Astrocyte of the cerebellum (primary cell): ENCODE measurements around the gene SGCE.

ENCODE experiments used
- DNase-seq: peaks from one replicate; pipeline ENCODE4 v3.0.0-alpha.2; 2011; ENCODE audit warnings: low read depth
- H3K4me3 ChIP-seq: 2 replicates; pipeline ENCODE4 v1.5.1; 2011; ENCODE audit warnings: mild to moderate bottlenecking, low read depth, low read length, moderate library complexity
- in situ Hi-C: cut with HindIII; loops from 2 replicates; pipeline ENCODE4 v1.10.0; 2017; ENCODE audit warnings: low sequenced_read_pairs
- TF ChIP-seq, protein P1 (sequence below): IDR thresholded peaks from 2 replicates; pipeline ENCODE4 v1.5.1; 2012; ENCODE audit warnings: low read length, low read depth, moderate library complexity, mild to moderate bottlenecking; ENCODE audit errors: missing control alignments

Gene SGCE

GRCh38 chr7:94616855-94617254 is 39.1 kb downstream of the SGCE start:
- in situ Hi-C loops = no loop called here
- DNase-seq = no peak
- TF ChIP-seq, protein P1, sequence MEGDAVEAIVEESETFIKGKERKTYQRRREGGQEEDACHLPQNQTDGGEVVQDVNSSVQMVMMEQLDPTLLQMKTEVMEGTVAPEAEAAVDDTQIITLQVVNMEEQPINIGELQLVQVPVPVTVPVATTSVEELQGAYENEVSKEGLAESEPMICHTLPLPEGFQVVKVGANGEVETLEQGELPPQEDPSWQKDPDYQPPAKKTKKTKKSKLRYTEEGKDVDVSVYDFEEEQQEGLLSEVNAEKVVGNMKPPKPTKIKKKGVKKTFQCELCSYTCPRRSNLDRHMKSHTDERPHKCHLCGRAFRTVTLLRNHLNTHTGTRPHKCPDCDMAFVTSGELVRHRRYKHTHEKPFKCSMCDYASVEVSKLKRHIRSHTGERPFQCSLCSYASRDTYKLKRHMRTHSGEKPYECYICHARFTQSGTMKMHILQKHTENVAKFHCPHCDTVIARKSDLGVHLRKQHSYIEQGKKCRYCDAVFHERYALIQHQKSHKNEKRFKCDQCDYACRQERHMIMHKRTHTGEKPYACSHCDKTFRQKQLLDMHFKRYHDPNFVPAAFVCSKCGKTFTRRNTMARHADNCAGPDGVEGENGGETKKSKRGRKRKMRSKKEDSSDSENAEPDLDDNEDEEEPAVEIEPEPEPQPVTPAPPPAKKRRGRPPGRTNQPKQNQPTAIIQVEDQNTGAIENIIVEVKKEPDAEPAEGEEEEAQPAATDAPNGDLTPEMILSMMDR = no peak
- H3K4me3 ChIP-seq = no peak overlapping the region

DNA sequence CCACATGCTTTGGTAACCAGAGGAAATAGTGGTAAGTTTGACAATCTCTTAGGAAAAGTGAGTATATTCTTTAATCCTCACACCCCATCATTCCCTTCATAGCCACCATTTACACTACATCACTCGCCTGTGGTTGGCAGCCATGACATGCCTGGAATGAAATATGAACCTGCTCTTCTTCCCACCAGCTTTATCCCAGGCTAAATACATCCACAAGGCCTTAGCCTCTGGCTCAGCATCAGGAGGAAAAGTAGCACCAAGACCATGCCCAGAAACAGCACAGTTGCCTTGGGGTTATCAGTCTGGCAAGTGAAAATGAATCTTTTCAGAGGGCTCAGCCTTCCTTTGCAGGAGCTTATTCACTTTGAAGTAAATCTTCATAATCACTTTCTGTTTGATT is 40.3 kb downstream of the SGCE start:
- in situ Hi-C loops = no loop called here
- H3K4me3 ChIP-seq = no peak overlapping the region
- TF ChIP-seq, protein P1 = no peak
- no peak for DNase-seq

GRCh38 chr7:94612661-94613060 is 43.3 kb downstream of the SGCE start:
- no peak for DNase-seq
- in situ Hi-C loops = no loop called here
- TF ChIP-seq, protein P1 = no peak

DNA sequence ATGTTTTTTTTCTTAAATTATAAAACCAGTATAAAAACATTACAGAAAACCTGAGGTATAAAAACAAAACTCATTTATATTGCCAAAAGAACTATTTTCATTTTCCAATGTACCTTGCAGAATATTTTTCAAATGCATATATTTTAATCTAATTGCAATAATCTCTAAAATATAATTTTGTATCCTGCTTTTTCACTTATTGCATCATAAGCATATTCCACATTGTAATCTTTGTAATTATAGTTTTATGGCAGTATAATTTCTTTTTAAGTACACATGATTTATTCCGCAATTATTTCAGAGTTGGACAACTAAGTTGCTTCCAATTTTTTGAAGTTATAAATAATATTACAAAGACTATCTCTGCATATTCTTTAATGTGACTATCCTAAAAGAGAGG is 43.7 kb downstream of the SGCE start:
- in situ Hi-C loops = no loop called here
- no peak overlapping the region for H3K4me3 ChIP-seq
- DNase-seq = no peak
- TF ChIP-seq, protein P1 = no peak

More at GRCh38 chr7:94612661-94613060, 43.3 kb downstream of the SGCE start:
- H3K4me3 ChIP-seq = no peak overlapping the region

DNA sequence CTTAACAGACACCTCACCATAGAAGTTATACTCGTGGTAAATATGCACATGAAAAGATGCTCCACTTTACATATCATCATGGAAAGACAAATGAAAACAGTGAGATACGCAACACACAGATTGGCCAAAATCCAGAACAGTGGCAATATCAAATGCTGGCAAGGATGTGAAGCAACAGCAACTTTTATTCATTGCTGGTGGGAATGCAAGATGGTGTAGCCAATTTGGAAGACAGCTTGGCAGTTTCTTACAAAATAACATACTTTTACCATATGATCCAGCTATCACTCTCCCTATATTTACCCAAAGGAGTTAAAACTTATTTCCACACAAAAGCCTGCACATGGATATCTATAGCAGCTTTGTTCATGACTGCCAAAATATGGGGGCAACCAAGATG is 46.4 kb downstream of the SGCE start:
- TF ChIP-seq, protein P1 = no peak
- no peak for DNase-seq
- in situ Hi-C loops = no loop called here
- no peak overlapping the region for H3K4me3 ChIP-seq

- DNase-seq = no peak
- H3K4me3 ChIP-seq = no peak overlapping the region
- in situ Hi-C loops = no loop called here
- TF ChIP-seq, protein P1 = no peak
Observed at GRCh38 chr7:94605031-94605430, 50.9 kb downstream of the SGCE start.

DNA sequence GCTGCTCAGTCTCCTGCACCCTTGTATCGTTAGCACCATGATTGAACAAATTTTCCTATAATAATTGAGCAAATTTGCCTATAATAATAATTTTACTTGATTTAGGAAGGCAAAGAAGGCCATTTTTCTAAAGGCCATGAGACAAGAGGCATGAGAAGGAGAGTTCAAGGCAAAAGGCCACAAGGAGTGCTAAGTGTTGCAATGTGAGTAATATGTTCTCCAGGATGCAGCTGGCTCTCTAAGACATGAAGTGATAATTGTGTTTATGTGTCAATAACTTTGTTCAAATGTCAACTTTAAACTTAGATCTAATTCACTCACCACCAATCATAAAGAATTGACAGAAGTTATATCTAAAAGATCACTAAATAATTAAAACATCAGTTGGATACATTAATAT is 53.8 kb downstream of the SGCE start:
- in situ Hi-C loops = no loop called here
- TF ChIP-seq, protein P1 = no peak

More for the DNA sequence above, 53.8 kb downstream of the SGCE start:
- H3K4me3 ChIP-seq = no peak overlapping the region
- no peak for DNase-seq
